Parathyroid adenoma (tissue), 2 donors: ENCODE data around the gene ACSL1.

Experiments used
- H2AFZ ChIP-seq: fragments of 300-600 bp; sonication (generic); one replicate; pipeline ENCODE4 v1.7.0; 2017; ENCODE audit warnings: antibody characterized with exemption, mild to moderate bottlenecking
- H3K27ac ChIP-seq: fragments of 300-600 bp; sonication (generic); one replicate; pipeline ENCODE4 v1.7.0; 2017
- H3K27me3 ChIP-seq: fragments of 300-600 bp; sonication (generic); one replicate; pipeline ENCODE4 v1.7.0; 2017; ENCODE audit warnings: low read length; ENCODE audit not compliant: control insufficient read depth, insufficient read depth
- H3K36me3 ChIP-seq: fragments of 300-600 bp; sonication (generic); one replicate; pipeline ENCODE4 v1.7.0; 2017; ENCODE audit warnings: low read length; ENCODE audit not compliant: control insufficient read depth, insufficient read depth
- H3K4me1 ChIP-seq: fragments of 300-600 bp; sonication (generic); one replicate; pipeline ENCODE4 v1.7.0; 2017; ENCODE audit warnings: control low read depth
- H3K4me2 ChIP-seq: fragments of 300-600 bp; sonication (generic); one replicate; pipeline ENCODE4 v1.7.0; 2017; ENCODE audit warnings: low read length
- H3K4me3 ChIP-seq: fragments of 300-600 bp; sonication (generic); one replicate; pipeline ENCODE4 v1.7.0; 2017; ENCODE audit warnings: low read depth, low read length
- H3K79me2 ChIP-seq: fragments of 300-600 bp; sonication (generic); one replicate; pipeline ENCODE4 v1.7.0; 2017; ENCODE audit warnings: control low read depth
- H3K9ac ChIP-seq: fragments of 300-600 bp; sonication (generic); one replicate; pipeline ENCODE4 v1.7.0; 2017; ENCODE audit warnings: mild to moderate bottlenecking
- H3K9me3 ChIP-seq: fragments of 300-600 bp; sonication (generic); one replicate; pipeline ENCODE4 v1.7.0; 2017; ENCODE audit warnings: low read length; ENCODE audit not compliant: control insufficient read depth
- CTCF ChIP-seq: fragments of 300-600 bp; sonication (generic); IDR thresholded peaks from one replicate; pipeline ENCODE4 v1.7.0; 2017; ENCODE audit warnings: antibody characterized with exemption, mild to moderate bottlenecking
- donor health status: primary hyperparathyroidism.

ACSL1 gene

GRCh38 chr4:184766446-184766845, 59.3 kb downstream of the ACSL1 start:
- Histone ChIP-seq H2AFZ (no peak overlapping the region), H3K27ac (no peak overlapping the region), H3K27me3 (no peaks in the 10 kb centered on the region), H3K4me2 (no peak overlapping the region), H3K4me3 (no peak overlapping the region), H3K9me3 (no peaks in the 10 kb centered on the region), H3K4me1 (no peaks in the 10 kb centered on the region), H3K79me2 (no peaks in the 10 kb centered on the region), H3K9ac (no peak overlapping the region), H3K36me3 (no peaks in the 10 kb centered on the region)
- TF ChIP-seq CTCF = no peak

- H3K4me3 ChIP-seq = no peak overlapping the region
- no peaks in the 10 kb centered on the region for H3K9me3 ChIP-seq
- no peak for TF ChIP-seq CTCF
- H3K36me3 ChIP-seq = no peaks in the 10 kb centered on the region
- no peaks in the 10 kb centered on the region for H3K27me3 ChIP-seq
- no peak overlapping the region for H3K27ac ChIP-seq
- H3K4me1 ChIP-seq = no peaks in the 10 kb centered on the region
- no peak overlapping the region for H2AFZ ChIP-seq
- no peak overlapping the region for H3K9ac ChIP-seq
- no peaks in the 10 kb centered on the region for H3K79me2 ChIP-seq
- H3K4me2 ChIP-seq = no peak overlapping the region
Measured at GRCh38 chr4:184765473-184766340, 60.1 kb downstream of the ACSL1 start.

GRCh38 chr4:184764601-184765000, 61.2 kb downstream of the ACSL1 start:
- no peak overlapping the region for H2AFZ ChIP-seq
- no peak overlapping the region for H3K27ac ChIP-seq
- H3K4me2 ChIP-seq = no peak overlapping the region
- no peak overlapping the region for H3K4me3 ChIP-seq
- H3K27me3 ChIP-seq = no peaks in the 10 kb centered on the region
- H3K36me3 ChIP-seq = no peaks in the 10 kb centered on the region
- H3K9me3 ChIP-seq = no peaks in the 10 kb centered on the region
- no peaks in the 10 kb centered on the region for H3K4me1 ChIP-seq
- no peak for TF ChIP-seq CTCF
- H3K79me2 ChIP-seq = no peaks in the 10 kb centered on the region
- no peak overlapping the region for H3K9ac ChIP-seq

- Histone ChIP-seq H2AFZ (no peak overlapping the region), H3K9me3 (no peaks in the 10 kb centered on the region), H3K4me3 (no peak overlapping the region), H3K27me3 (no peaks in the 10 kb centered on the region), H3K79me2 (no peaks in the 10 kb centered on the region), H3K9ac (no peak overlapping the region), H3K36me3 (no peaks in the 10 kb centered on the region), H3K4me2 (no peak overlapping the region), H3K4me1 (no peaks in the 10 kb centered on the region), H3K27ac (no peak overlapping the region)
- TF ChIP-seq CTCF = no peak
Measured at GRCh38 chr4:184763150-184763780, 62.5 kb downstream of the ACSL1 start.
